GM12878 (cell line): Measurements from ENCODE around the gene SPATA32. TPM values are rescaled to one million over a fixed set of nuclear protein-coding genes. Genes with fewer than 3 reads are reported as not detected.
A peak's percentile ranks its signal among the peaks of the same experiment; 100 is the strongest.

ENCODE experiments used
- CHD1 ChIP-seq: IDR thresholded peaks from 2 replicates; pipeline ENCODE4 v1.6.1; 2012; ENCODE audit warnings: low read depth, low read length, improper control_type of control experiment
- KLF5 ChIP-seq: fragments of 450-650 bp; IDR thresholded peaks from 2 replicates; pipeline ENCODE4 v1.6.1; 2014; ENCODE audit warnings: mild to moderate bottlenecking; ENCODE audit not compliant: partially characterized antibody
- MEF2B ChIP-seq: fragments of 450-650 bp; IDR thresholded peaks from 2 replicates; pipeline ENCODE4 v1.6.1; 2018; ENCODE audit warnings: mild to moderate bottlenecking, moderate library complexity; ENCODE audit not compliant: partially characterized antibody, poor library complexity, severe bottlenecking
- MYB ChIP-seq: fragments of 150-350 bp; IDR thresholded peaks from 2 replicates; pipeline ENCODE4 v1.6.1; 2014; ENCODE audit warnings: mild to moderate bottlenecking, low read depth, low read length, borderline replicate concordance
- NBN ChIP-seq: fragments of 450-650 bp; IDR thresholded peaks from 2 replicates; pipeline ENCODE4 v1.6.1; 2016
- PKNOX1 ChIP-seq: fragments of 450-650 bp; IDR thresholded peaks from 2 replicates; pipeline ENCODE4 v1.6.1; 2016; ENCODE audit warnings: mild to moderate bottlenecking
- POU2F2 ChIP-seq: IDR thresholded peaks from 3 replicates; pipeline ENCODE4 v1.6.1; 2011; ENCODE audit warnings: low read depth, mild to moderate bottlenecking, low read length, borderline replicate concordance
- SPI1 ChIP-seq: IDR thresholded peaks from 2 replicates; pipeline ENCODE4 v1.6.1; 2011; ENCODE audit warnings: low read depth, mild to moderate bottlenecking, low read length, moderate library complexity, borderline replicate concordance; ENCODE audit not compliant: insufficient read depth
- SREBF2 ChIP-seq: IDR thresholded peaks from 2 replicates; pipeline ENCODE4 v1.6.1; 2012; ENCODE audit warnings: mild to moderate bottlenecking, low read length
- TCF3 ChIP-seq: IDR thresholded peaks from 2 replicates; pipeline ENCODE4 v1.6.1; 2012; ENCODE audit warnings: low read depth, mild to moderate bottlenecking, low read length, borderline replicate concordance; ENCODE audit not compliant: insufficient read depth
- USF1 ChIP-seq: IDR thresholded peaks from 2 replicates; pipeline ENCODE4 v1.6.1; 2011; ENCODE audit warnings: borderline replicate concordance, low read depth, mild to moderate bottlenecking, moderate library complexity, mixed read lengths, low read length; ENCODE audit not compliant: insufficient read depth; ENCODE audit errors: extremely low read length
- USF2 ChIP-seq: IDR thresholded peaks from 2 replicates; pipeline ENCODE4 v1.6.1; 2011; ENCODE audit warnings: low read depth, low read length, improper control_type of control experiment, borderline replicate concordance
- ZBTB11 ChIP-seq: fragments of 450-650 bp; formaldehyde crosslinking; IDR thresholded peaks from 2 replicates; pipeline ENCODE4 v1.5.0; 2022; ENCODE audit warnings: mild to moderate bottlenecking, missing genetic modification characterization
- ZNF217 ChIP-seq: fragments of 450-650 bp; IDR thresholded peaks from 2 replicates; pipeline ENCODE4 v1.6.1; 2017; ENCODE audit warnings: antibody characterized with exemption, mild to moderate bottlenecking
- polyA plus RNA-seq, 11 experiments: library from polyadenylated mRNA; depleted of rRNA in 4 of 11; unstranded in 6 of 11; stranded (reverse) in 5 of 11; fragments of >200 nt; fragmentation: Nextera tagmentation in 4 of 11; fragmentation: Illumina TruSeq in 1 of 11; extraction: Ambion mirVana in 4 of 11; extraction: Trizol in 1 of 11; gene quantifications; 1 replicate in 1 of 11; 2 replicates in 10 of 11; pipeline versions ENCODE4 v1.2.1 to v1.2.3, GENCODE V29; 2011 to 2016; ENCODE audit warnings: inconsistent platforms in 2 of 11, missing spikeins in 2 of 11, low read depth in 1 of 11
- total RNA-seq, 4 experiments: library from RNA; depleted of rRNA in 3 of 4; stranded (reverse); fragments of >200 nt in 3 of 4; fragmentation: Illumina TruSeq in 1 of 4; extraction: Trizol in 1 of 4; gene quantifications; 2 replicates each; pipeline versions ENCODE4 v1.2.1 to v1.2.3, GENCODE V29; 2013 to 2021
- TF ChIP-seq, protein P1 (sequence below): IDR thresholded peaks from 2 replicates; pipeline ENCODE4 v1.6.1; 2011; ENCODE audit warnings: borderline replicate concordance, low read depth, mild to moderate bottlenecking, moderate library complexity, low read length; ENCODE audit not compliant: insufficient read depth, poor library complexity, severe bottlenecking
- TF ChIP-seq, protein P2 (sequence below): IDR thresholded peaks from 2 replicates; pipeline ENCODE4 v1.6.1; 2012; ENCODE audit warnings: mild to moderate bottlenecking, low read depth, low read length

SPATA32 gene
- total and polyA plus RNA-seq, 10 of the 15 experiments (the other 5 are each of a cell fraction or from before 2014, with no cell fraction given), result 0.03 to 0.35 (median 0.11) TPM; not detected in 3

- TF ChIP-seq ZBTB11, result no peak
- TF ChIP-seq, protein P1, sequence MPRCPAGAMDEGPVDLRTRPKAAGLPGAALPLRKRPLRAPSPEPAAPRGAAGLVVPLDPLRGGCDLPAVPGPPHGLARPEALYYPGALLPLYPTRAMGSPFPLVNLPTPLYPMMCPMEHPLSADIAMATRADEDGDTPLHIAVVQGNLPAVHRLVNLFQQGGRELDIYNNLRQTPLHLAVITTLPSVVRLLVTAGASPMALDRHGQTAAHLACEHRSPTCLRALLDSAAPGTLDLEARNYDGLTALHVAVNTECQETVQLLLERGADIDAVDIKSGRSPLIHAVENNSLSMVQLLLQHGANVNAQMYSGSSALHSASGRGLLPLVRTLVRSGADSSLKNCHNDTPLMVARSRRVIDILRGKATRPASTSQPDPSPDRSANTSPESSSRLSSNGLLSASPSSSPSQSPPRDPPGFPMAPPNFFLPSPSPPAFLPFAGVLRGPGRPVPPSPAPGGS, result peak; percentile 52
- no peak for TF ChIP-seq POU2F2
- no peak for TF ChIP-seq KLF5
- no peak for TF ChIP-seq SREBF2
- TF ChIP-seq, protein P2, sequence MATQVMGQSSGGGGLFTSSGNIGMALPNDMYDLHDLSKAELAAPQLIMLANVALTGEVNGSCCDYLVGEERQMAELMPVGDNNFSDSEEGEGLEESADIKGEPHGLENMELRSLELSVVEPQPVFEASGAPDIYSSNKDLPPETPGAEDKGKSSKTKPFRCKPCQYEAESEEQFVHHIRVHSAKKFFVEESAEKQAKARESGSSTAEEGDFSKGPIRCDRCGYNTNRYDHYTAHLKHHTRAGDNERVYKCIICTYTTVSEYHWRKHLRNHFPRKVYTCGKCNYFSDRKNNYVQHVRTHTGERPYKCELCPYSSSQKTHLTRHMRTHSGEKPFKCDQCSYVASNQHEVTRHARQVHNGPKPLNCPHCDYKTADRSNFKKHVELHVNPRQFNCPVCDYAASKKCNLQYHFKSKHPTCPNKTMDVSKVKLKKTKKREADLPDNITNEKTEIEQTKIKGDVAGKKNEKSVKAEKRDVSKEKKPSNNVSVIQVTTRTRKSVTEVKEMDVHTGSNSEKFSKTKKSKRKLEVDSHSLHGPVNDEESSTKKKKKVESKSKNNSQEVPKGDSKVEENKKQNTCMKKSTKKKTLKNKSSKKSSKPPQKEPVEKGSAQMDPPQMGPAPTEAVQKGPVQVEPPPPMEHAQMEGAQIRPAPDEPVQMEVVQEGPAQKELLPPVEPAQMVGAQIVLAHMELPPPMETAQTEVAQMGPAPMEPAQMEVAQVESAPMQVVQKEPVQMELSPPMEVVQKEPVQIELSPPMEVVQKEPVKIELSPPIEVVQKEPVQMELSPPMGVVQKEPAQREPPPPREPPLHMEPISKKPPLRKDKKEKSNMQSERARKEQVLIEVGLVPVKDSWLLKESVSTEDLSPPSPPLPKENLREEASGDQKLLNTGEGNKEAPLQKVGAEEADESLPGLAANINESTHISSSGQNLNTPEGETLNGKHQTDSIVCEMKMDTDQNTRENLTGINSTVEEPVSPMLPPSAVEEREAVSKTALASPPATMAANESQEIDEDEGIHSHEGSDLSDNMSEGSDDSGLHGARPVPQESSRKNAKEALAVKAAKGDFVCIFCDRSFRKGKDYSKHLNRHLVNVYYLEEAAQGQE, result no peak
- TF ChIP-seq MEF2B, result no peak
- TF ChIP-seq NBN, result 0 out of 2 replicates have a peak, but pooled peaks have one; percentile 17
- TF ChIP-seq USF2, result no peak
- TF ChIP-seq SPI1, result peak; percentile 26; the same call in 1 of the 2 replicates
- no peak for TF ChIP-seq PKNOX1
- TF ChIP-seq MYB, result no peak
- TF ChIP-seq CHD1, result no peak
- TF ChIP-seq TCF3, result no peak
- no peak for TF ChIP-seq ZNF217
- TF ChIP-seq USF1, result no peak
Observed at GRCh38 chr17:45261577-45262515, at the start of gene SPATA32 (continued).
